Stimulated activated CD8-positive, alpha-beta memory T cell treated with anti-CD3 and anti-CD28 coated beads, Interleukin-15, amount 100 ng/mL, for 48 hours (primary cell): ENCODE measurements around the gene WDSUB1.

ENCODE experiments used
- DNase-seq, 2 donors: peaks; one replicate each; pipeline ENCODE4 v3.0.0-alpha.2; 2020; ENCODE audit warnings: low read depth in 2 of 2

WDSUB1 gene

GRCh38 chr2:159267921-159268320 is 18.6 kb downstream of the WDSUB1 start:
- DNase-seq: no peak

- no peak for DNase-seq
Observed at GRCh38 chr2:159266554-159266953, 19.9 kb downstream of the WDSUB1 start.

- no peak for DNase-seq
Observed at GRCh38 chr2:159265171-159265576, 21.3 kb downstream of the WDSUB1 start.

GRCh38 chr2:159262904-159263303 is 23.6 kb downstream of the WDSUB1 start:
- no peak for DNase-seq

DNA sequence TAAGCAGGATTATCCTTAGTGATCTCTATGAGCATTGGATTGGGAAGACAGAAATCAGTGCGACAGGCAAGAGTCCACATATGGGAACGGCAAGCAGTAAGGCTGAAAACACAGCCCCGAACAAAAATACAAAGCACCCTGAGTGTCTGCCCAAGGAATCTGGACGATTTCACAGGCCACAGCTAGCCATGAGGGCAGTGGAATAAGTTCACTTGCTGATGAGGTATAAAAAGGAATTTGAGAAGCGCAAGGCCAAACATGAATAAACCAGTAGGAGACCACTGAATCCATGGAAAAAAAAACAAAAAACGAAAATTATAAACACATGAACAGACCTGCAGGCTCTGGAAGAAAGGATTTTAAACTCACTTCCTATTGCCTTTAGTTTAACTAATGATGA is 24.3 kb downstream of the WDSUB1 start:
- DNase-seq: no peak

- no peak for DNase-seq
Observed at GRCh38 chr2:159256159-159256558, 30.3 kb downstream of the WDSUB1 start.

DNA sequence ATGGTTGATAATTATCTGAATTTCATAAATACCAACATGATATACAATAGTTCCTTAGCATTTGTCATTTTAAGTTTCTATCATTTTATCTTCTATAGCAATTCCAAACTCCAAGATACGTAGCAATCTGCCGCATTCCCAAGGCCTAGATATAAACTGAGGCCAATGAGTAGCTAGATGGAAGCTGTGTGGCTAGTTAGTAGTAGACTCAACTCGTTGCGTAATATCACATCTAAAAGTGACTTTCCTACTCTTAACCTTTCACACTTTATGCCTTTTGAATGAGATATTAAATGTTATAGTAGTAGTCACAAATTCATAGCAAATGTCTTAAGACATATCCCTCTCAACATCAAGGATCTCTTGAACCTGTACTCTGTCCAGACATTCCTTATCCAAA is 33.6 kb downstream of the WDSUB1 start:
- DNase-seq: no peak

DNA sequence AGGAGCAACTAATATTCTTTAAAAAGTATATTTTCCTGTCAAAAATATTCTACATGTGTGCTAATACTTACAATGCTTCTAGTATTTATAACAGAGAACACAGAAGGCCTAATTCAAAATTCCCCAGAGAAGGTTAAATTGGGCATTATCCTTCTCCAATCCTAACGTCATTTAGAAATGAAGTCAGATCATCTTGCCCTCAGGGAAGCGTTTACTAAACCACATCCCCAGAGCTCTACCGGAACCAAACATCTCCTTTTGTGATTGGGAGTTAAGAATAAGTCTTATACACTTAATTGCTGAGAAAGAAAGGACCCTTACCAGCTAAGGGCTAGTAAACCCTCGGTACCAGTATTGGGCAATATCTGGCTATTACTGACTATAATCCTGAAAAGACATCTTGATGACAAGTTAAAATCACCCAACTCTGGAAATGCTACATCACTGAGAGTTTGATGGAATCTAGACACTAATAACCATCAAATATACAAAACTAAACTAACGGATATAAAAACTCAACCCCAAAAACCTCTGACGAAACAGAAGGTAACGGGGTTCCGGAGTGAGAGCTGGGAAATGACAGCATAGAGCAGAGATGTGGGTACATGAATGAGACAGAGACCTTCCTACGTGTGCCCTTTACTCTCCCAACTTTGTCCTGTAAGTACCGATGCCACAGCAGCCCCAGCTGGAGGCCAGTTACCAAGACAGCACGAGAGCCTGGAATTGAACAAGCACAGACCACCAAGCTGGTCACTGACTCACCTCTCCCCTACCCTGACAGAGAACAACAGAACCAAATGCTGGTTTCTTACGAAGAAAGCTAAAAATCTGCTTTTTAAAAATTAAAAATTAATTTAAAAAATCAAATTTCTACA is 35.0 kb downstream of the WDSUB1 start:
- no peak for DNase-seq

DNA sequence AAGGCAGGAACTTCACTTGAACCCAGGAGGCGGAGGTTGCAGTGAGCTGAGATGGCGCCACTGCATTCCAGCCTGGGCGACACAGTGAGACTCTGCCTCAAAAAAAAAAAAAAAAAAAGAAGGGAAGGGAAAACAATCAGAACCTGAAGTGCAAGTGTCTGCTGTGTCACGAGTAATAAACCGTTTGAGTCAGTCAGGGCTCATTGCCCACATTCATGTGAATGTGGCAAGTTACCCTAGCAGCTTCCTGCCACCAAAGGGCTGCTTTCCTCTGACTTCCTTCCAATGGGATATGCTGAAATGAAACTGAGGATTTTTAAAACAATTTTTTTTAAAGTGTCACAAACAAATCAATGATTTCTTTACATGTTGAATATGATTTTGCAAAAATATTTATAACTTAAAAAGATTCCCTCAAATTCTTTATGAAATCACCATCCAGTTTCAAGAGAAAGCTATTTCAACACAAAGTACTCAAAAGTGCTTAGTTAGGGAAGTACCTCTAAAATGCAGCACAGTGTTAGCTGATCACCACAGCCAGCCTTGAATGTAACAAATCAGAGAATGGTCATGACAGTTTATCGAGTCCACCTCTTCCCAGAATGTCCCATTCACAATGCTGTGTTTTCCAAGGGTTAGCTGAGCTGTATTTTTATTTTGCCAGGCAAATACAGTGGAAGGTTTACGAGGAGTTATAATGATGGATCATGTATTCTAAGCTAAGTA is 36.4 kb downstream of the WDSUB1 start:
- no peak for DNase-seq

DNA sequence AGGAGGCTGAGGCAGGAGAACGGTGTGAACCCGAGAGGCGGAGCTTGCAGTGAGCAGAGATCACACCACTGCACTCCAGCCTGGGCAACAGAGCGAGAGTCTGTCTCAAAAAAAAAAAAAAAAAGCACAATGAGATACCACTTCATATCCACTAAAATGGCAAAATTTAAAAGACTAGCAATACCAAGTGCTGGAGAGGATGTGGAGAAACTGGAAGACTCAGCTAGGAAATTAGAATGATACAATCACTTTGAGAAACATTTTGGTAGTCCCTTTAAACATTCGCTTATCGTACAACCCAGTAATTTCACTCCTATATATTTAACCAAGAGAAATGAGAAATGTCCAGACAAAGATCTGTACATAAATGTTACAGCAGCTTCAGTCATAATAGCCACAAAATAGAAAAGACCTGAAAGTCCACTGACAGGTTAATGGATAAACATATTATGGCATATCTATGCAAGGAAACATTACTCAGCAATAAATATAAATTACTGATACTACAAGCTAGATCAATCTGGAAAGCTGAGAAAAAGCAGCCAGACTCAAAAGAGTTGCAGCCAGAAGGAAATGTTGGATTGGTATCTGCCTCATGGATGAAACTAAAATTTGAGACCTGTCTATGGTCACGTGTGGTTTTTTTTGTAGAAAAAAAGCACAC is 40.0 kb downstream of the WDSUB1 start:
- DNase-seq: no peak

GRCh38 chr2:159243529-159243928 is 43.0 kb downstream of the WDSUB1 start:
- DNase-seq: no peak

- no peak for DNase-seq
Observed at GRCh38 chr2:159234868-159235267, 51.6 kb downstream of the WDSUB1 start.

GRCh38 chr2:159232456-159233170 is 53.9 kb downstream of the WDSUB1 start:
- DNase-seq: no peak

DNA sequence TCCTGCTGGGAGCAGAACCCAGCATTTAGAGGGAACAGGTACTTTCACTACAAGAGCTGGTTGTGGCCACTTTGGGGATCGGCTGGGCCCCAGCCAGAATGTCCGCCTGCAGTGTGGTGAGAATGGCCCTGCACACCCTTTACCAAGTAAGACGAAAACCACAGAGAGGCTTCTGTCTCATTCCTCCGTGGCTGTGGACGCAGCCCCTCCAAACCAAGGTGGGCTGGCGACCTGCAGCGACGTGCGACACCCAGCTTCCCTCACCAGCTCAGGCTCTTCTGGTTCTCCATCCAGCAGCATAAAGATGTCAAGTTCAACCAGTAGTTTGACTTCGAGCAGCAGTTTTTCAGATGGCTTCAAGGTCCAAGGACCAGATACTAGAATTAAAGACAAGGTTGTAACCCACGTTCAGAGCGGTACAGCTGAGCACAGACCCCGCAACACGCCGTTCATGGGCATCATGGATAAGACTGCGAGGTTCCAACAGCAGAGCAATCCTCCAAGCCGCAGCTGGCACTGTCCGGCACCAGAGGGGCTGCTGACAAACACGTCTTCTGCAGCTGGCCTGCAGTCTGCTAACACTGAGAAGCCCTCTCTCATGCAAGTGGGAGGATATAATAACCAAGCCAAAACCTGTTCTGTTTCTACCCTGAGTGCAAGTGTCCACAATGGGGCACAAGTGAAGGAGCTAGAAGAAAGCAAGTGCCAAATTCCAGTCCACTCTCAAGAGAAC is 56.2 kb downstream of the WDSUB1 start:
- no peak for DNase-seq

- DNase-seq: no peak
Observed at GRCh38 chr2:159229476-159230144, 56.9 kb downstream of the WDSUB1 start.

DNA sequence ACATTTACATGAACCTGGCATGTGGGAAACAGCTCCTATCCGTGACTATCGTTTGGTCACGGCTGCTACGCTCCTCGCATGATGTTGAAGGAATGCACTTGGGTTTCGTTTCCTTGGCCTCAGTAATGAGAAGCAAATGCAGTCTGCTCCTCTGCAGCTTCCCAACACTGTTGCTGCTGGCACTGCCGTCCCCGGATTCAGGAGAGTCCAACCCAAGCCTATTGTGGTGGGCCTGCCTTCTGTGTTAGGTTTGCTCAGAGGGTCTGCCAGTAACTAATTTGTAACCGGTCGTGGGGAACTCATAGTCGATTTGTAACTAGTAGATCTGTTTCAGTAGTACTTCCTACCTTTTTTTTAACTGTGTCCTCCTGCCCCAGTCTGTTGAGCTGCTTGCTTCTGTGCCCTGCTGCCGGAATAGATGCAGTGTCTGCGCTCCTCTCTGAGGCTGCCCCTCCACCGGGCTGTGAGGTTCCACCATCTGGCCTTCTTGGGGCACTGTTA is 58.4 kb downstream of the WDSUB1 start:
- DNase-seq: no peak

GRCh38 chr2:159227467-159227866 is 59.0 kb downstream of the WDSUB1 start:
- DNase-seq: peak in 1 of 2 donors; percentile 4

DNA sequence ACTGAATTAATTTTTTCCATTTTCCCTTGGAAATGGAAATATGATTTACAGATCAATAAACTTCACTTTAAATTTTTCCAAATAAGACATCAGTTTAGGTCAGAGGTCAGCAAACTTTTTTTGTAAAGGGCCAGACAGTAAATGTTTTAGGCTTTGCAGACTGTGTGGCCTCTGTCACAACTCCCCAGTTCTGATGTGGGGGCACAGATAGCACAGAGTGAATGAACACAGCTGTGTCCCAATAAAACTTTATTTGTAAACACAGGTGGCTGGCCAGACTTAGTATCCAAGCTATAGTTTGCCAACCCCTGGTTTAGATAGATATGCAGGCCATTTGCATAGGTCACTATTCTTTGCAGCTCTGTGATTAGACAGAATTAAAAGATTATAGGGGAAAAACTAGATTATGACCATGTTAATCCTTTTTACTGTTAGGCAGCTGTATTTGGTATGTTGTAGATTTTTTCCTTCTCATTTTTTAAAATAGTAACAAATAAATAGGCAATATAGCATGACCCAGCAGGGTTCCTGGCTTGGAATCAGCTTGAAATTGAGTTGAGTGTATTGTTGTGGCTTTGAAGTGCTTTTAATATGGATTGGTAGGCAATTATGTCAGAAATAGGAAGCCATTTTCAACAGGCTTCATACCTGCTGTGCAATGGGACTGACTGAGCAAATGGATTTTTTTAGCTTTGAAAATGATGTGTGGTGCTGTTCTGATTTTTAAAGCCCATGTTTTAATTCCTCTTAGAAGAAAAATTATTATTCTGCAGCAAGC is 59.7 kb downstream of the WDSUB1 start:
- no peak for DNase-seq

DNA sequence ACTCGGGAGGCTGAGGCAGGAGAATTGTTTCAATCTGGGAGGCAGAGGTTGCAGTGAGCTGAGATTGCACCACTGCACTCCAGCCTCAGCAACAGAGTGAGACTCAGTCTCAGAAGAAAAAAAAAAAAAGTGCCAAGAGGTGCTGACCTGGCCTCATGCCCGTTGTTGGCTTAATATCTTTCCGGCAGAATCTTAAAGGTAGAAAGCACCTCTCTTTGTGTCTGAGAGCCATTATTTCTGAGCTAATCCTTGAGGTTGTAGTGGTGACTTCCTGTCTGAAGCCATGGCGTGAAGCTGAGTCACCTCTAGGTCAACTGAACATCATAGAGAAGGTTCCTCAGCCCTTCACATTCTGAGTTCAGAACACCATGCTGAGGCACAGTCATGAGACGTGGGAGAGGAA is 60.4 kb downstream of the WDSUB1 start:
- DNase-seq: peak in 1 of 2 donors; percentile 33
